Measurements from ENCODE around the gene USP25. TPM values are rescaled to one million over a fixed set of nuclear protein-coding genes. Genes with fewer than 3 reads are reported as not detected.

Gene USP25
- total RNA-seq, result 52.3 TPM
- long read RNA-seq, partial matches to known transcripts, result 2 of 14 reads
- long read RNA-seq, other reads (novel, unspliced or antisense), result 12 of 14 reads

DNA sequence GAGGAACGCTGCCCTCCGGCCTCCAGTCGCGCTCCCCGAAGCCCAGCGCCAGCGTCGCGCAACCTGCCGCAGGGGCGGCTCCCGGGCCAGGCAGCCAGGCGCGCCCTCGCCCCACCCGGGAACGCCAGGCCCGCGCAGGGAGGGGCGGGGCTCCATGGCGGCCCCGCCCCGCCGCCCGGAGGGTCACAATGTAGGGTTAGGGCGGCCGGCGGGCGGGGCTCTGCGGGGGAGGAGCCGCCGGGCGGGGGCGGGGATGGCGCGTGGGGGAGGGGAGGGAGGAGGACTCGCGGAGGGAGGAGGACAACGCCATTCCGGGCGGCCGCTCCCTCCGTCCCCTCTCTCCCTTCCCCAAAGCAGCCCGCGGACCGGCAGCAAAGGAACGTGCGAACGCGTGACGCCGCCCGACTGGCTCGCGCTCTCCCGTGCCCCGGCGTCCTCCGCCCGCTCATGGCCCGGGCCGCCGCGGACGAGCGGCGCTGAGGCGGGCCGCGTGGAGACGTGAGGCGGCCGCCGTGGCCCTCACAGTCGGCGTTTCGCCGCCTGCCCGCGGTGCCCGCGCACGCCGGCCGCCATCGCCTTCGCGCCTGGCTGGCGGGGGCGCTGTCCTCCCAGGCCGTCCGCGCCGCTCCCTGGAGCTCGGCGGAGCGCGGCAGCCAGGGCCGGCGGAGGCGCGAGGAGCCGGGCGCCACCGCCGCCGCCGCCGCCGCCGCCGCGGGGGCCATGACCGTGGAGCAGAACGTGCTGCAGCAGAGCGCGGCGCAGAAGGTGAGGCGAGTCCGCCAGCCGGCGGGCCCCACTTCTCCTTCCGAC, at the start of gene USP25:
USP25 (plus strand) TSS at position 309 of the 810 bp plus-strand sequence; CDS start at position 721, 412 bp downstream.
- DNase-seq (ENCODE audit: low spot score), result peak; percentile 96

GRCh38 chr21:15682186-15682895, 47.4 kb upstream of the USP25 start:
- DNase-seq (ENCODE audit: low spot score), result no peak

DNA sequence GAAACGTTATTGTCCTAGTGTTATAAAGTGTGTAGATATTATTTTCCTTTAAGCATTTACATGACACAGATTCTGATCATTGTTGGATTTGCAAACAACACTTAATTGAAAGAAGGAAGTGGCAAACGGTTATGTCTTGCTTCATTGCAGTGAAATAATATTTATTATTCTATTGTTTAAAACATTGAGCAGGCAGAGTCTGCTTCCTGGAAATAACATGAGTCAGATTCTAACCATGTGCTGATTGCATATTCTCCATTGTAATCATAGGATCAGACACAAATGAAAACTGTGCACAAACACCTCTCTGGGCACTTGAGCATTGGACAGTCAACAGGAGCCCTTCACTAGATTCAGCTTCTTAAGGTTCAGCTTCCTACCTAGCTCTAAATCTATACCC, 46.8 kb upstream of the USP25 start:
- no peak for DNase-seq (ENCODE audit: low spot score)

GRCh38 chr21:15686506-15686905, 43.3 kb upstream of the USP25 start:
- DNase-seq (ENCODE audit: low spot score), result no peak

DNA sequence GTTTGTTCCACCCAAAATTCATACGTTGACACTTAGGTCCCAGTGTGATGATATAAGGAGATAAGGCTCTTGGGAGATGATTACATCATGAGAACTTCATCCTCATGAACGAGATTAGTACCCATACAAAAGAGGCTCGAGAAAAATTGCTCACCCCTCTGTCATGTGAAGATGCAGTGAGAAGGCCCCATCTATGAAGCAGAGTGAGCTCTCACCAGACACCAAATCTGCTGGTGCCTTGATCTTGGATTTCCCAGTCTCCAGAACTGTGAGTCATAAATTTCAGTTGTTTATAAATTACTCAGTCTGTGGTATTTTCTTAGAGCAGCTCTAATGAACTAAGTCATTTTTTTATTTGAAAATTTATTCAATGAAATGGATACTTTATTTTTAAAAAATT, 42.6 kb upstream of the USP25 start:
- no peak for DNase-seq (ENCODE audit: low spot score)

GRCh38 chr21:15688016-15688415, 41.8 kb upstream of the USP25 start:
- DNase-seq (ENCODE audit: low spot score), result no peak

DNA sequence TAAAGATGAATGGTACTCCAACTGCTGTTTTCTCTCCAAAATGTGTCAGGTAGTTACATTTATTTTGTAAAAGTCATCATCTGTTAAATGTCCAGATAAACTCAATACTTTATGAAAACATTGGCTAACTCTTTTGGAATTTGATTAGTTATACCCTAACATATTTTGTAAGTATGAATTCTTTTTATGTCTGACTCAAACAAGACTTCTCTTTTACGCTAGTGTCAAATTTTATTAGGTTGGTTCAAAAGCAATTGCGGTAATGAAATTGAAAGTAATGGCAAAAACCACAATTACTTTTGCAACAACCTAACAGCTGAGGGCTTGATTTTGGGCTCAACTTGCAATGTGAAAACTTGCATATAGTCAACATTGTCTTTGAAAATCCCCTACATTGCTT, 41.0 kb upstream of the USP25 start:
- no peak for DNase-seq (ENCODE audit: low spot score)

- no peak for DNase-seq (ENCODE audit: low spot score)
These were observed 37.1 kb upstream of the USP25 start for GRCh38 chr21:15692711-15693110.

DNA sequence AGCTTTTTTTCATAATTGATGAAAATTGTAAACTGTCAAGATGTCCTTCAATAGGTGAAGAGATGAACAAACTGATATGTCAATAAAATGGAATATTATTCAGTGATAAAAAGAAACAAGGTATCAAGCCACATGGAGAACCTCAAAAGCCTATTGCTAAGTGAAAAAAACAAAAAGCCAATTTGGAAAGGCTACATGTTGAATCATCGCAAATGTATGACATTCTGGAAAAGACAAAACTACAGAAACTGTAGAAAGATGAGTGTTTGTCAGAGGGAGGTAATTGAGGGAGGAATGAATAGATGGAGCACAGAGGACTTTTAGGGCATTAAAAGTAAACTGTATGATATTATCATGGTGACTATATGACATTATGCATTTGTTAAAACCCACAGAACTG, 34.5 kb upstream of the USP25 start:
- no peak for DNase-seq (ENCODE audit: low spot score)

GRCh38 chr21:15701830-15702229, 28.0 kb upstream of the USP25 start:
- DNase-seq (ENCODE audit: low spot score), result no peak

- DNase-seq (ENCODE audit: low spot score), result no peak
These were observed 25.9 kb upstream of the USP25 start for GRCh38 chr21:15703932-15704331.

GRCh38 chr21:15706696-15707095, 23.1 kb upstream of the USP25 start:
- DNase-seq (ENCODE audit: low spot score), result no peak

GRCh38 chr21:15713412-15713811, 16.4 kb upstream of the USP25 start:
- no peak for DNase-seq (ENCODE audit: low spot score)

- no peak for DNase-seq (ENCODE audit: low spot score)
These were observed 11.1 kb upstream of the USP25 start for GRCh38 chr21:15718711-15719110.

DNA sequence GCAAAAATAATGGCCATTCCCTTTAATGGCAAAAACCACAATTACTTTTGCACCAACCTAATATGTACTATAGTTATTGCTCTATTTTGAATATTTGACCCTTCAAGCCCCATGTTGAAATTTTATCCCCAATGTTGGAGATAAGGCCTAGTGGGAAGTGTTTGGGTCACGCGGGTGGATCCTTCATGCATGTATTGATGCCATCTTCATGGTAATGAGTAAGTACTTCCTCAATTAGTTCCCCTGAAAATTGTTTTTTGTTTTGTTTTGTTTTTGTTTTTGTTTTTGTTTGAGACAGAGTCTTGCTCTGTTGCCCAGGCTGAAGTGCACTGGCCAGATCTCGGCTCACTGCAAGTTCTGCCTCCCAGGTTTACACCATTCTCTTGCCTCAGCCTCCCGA, 9.8 kb upstream of the USP25 start:
- DNase-seq (ENCODE audit: low spot score), result no peak

DNA sequence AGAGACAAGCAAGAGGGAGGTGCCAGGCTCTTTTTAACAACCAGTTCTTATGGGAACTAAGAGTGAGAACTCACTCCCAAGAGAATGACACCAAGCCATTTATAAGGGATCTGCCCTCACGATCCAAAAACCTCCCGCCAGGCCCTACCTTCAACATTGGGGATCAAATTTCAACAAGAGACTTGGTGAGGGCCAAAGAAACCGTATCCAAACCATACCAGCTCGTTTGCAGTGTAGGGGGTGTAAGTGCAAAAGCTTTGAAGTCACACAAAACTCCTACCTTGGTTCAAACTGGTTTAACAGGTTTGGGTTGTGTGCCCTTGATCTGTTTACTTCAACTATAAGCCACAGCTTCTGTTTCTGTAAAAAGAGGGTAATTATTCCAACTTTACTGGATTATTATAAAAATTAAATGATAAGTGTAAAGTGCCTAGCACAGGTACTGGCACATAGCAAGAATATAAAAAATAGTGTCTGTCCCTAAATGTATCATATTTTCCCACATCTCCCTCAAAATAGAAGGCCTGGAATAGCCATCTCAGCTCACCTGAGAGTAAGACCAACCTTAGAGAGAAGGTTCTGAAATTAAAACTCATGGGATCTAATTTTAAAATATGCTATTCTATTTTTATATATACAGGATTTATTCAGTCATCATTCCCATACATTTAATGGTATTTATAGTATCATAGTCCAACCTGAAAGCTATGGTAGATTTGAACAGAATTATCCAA, 7.0 kb upstream of the USP25 start:
- DNase-seq (ENCODE audit: low spot score), result no peak

- DNase-seq (ENCODE audit: low spot score), result no peak
These were observed 3.8 kb upstream of the USP25 start for GRCh38 chr21:15725949-15726348.

DNA sequence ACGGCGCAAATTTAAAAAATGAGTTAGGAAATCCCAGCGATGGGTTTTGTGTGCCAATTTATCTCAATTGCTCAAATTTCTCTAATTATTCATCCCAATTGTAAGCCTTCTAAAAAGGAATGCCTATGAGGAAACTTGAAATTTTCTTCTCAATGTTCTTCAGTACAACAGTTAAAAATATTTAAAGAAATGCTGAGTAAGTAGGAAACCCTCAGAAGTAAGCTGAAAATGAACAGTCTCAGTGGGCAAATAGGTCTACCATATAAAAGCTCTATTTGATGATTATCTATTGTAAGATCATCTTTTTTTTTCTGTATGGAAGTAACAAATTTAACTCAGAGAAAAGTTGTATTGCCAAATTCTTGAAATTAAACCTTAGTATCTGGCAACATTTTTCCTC, 1.7 kb upstream of the USP25 start:
- no peak for DNase-seq (ENCODE audit: low spot score)

DNA sequence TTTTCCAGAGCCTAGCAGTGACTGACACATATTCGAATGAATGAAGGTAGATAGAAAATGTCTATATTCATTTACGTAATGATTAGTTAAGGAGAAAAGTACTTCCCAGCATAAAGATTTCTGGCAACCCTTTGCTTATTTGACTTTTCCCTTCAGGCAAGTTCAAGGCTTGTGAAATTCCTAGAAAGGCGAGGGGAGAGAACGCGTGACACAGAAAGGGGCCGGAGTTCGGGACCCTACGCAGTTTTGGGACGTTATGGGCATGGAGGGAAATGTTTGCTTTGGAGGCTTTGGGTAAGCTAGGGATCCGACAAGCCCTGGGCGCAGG, 472 bp upstream of the USP25 start:
- no peak for DNase-seq (ENCODE audit: low spot score)

- peak; percentile 90 for DNase-seq (ENCODE audit: low spot score)
These were observed 881 bp downstream of the USP25 start for GRCh38 chr21:15730484-15731242.

- no peak for DNase-seq (ENCODE audit: low spot score)
These were observed 1.4 kb downstream of the USP25 start for GRCh38 chr21:15731243-15731613.
